Lower leg skin (tissue), 3 donors: ENCODE measurements around the gene FOXP1.

Source experiments
- CTCF ChIP-seq, 3 donors: fragments of 450-650 bp; IDR thresholded peaks; one replicate each; pipeline ENCODE4 v1.5.1; 2016; ENCODE audit warnings: antibody characterized with exemption in 3 of 3, mild to moderate bottlenecking in 3 of 3, moderate library complexity in 2 of 3
- POLR2A ChIP-seq, 2 donors: fragments of 450-650 bp; IDR thresholded peaks; one replicate each; pipeline ENCODE4 v1.6.1; 2016 to 2017; ENCODE audit warnings: antibody characterized with exemption in 2 of 2, mild to moderate bottlenecking in 1 of 2, moderate library complexity in 1 of 2

- TF ChIP-seq CTCF (IDR thresholded peaks at IDR 0.05) (no peak), POLR2A (IDR thresholded peaks at IDR 0.05) (no peak)
Measured at GRCh38 chr3:71456826-71457225, 126.7 kb downstream of the FOXP1 start.
